Caco-2 (cell line): ENCODE measurements around the gene CRTC2. TPM values are rescaled to one million over a fixed set of nuclear protein-coding genes. Genes with fewer than 3 reads are reported as not detected.

Experiments
- BruUV-seq: library from RNA; stranded (reverse); fragments of 400-500 nt; replicated peaks from 2 replicates; lab custom pipeline; 2021; lab: Mats Ljungman, UMichigan
- CTCF ChIA-PET: fragments of 300-600 bp; sonication (Branson Sonifier 250); formaldehyde crosslinking; loops from one replicate; lab custom pipeline; 2022; ENCODE audit warnings: antibody characterized with exemption; lab: Charles Lee
- POLR2A ChIA-PET: fragments of 300-600 bp; sonication (Branson Sonifier 250); formaldehyde crosslinking; loops from one replicate; lab custom pipeline; 2022; ENCODE audit warnings: antibody characterized with exemption; lab: Charles Lee
- DNase-seq, 2 experiments: peaks; one replicate each; pipeline versions ENCODE4 v3.0.0 to v3.0.0-alpha.2; 2020 to 2022
- H3K27me3 ChIP-seq: replicated peaks from 2 replicates; pipeline ENCODE4 v1.6.0; 2011; ENCODE audit warnings: low read length; ENCODE audit not compliant: control insufficient read depth, insufficient read depth
- H3K36me3 ChIP-seq: 2 replicates; pipeline ENCODE4 v1.5.1; 2011; ENCODE audit warnings: low read length; ENCODE audit not compliant: control insufficient read depth, insufficient read depth
- H3K4me1 ChIP-seq: fragments of 250-450 bp; sonication (Bioruptor Pico); 2 replicates; pipeline ENCODE4 v1.5.1; 2020; ENCODE audit warnings: mild to moderate bottlenecking
- H3K4me3 ChIP-seq: 2 replicates; pipeline ENCODE4 v1.5.1; 2011; ENCODE audit warnings: low read depth, mild to moderate bottlenecking, control low read depth, low read length
- H3K9me3 ChIP-seq: fragments of 250-450 bp; sonication (Bioruptor Pico); 2 replicates; pipeline ENCODE4 v1.5.1; 2020; ENCODE audit warnings: mild to moderate bottlenecking, moderate library complexity
- H3K27ac Mint-ChIP-seq: one replicate; pipeline ENCODE4 v1.8.0; 2022; ENCODE audit warnings: mixed read lengths; ENCODE audit not compliant: unreplicated experiment
- H3K27me3 Mint-ChIP-seq: one replicate; pipeline ENCODE4 v1.8.0; 2022; ENCODE audit warnings: mixed read lengths; ENCODE audit not compliant: insufficient read depth, unreplicated experiment
- H3K36me3 Mint-ChIP-seq: one replicate; pipeline ENCODE4 v1.8.0; 2022; ENCODE audit warnings: mild to moderate bottlenecking, mixed read lengths; ENCODE audit not compliant: insufficient read depth, unreplicated experiment
- H3K4me1 Mint-ChIP-seq: one replicate; pipeline ENCODE4 v1.8.0; 2022; ENCODE audit warnings: low read depth, mixed read lengths; ENCODE audit not compliant: unreplicated experiment
- H3K4me3 Mint-ChIP-seq: one replicate; pipeline ENCODE4 v1.8.0; 2022; ENCODE audit warnings: mild to moderate bottlenecking, moderate library complexity, mixed read lengths; ENCODE audit not compliant: unreplicated experiment
- H3K9me3 Mint-ChIP-seq: one replicate; pipeline ENCODE4 v1.8.0; 2022; ENCODE audit warnings: mixed read lengths; ENCODE audit not compliant: unreplicated experiment
- intact Hi-C: fragments of 100-400 bp; cut with micrococcal nuclease; formaldehyde crosslinking; loops from one replicate; pipeline ENCODE4 v1.10.0; 2022; ENCODE audit not compliant: unreplicated experiment
- total RNA-seq: library from RNA; stranded (reverse); gene quantifications from 2 replicates; pipeline ENCODE4 v1.2.3, GENCODE V29; 2022
- TF ChIP-seq, protein P1 (sequence below), 2 experiments: fragments of 200-600 bp in 1 of 2; IDR thresholded peaks; 1 replicate in 1 of 2; 2 replicates in 1 of 2; pipeline versions ENCODE4 v1.5.1 to v1.8.0; 2011 to 2022; ENCODE audit warnings: antibody characterized with exemption in 1 of 2, control low read depth in 1 of 2, inconsistent platforms in 1 of 2, low read depth in 1 of 2, low read length in 1 of 2, mild to moderate bottlenecking in 1 of 2, moderate library complexity in 1 of 2; ENCODE audit not compliant: insufficient read depth in 1 of 2, severe bottlenecking in 1 of 2, unreplicated experiment in 1 of 2

CRTC2 gene
- total RNA-seq, 1 experiment from 2014 or later: 24.4 TPM

DNA sequence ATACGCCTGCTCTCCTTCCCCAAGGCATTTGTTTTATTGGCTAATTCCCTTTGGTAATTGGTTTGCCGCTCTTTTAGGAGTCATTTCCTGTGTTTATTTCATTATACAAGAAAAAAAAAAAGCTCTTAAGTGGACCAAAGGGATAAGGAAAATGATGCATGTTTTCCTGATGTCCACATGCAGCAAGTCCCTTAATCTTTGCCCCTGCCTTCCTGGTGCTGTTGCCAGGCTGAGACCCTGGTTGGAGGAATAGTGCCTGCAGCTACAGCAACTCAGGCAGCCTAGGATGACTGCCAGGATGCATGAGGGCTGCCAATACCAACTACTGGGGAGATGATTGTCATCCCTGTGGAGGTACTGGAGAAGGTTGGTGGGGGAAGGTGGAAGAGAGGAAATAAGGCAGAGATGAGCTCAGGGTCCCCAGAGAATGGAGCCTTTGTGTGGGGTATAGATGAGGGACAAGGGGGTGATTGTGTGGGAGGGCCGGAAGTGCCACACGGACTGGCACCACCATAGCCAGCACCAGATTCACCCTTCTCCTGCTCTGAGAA is 29.5 kb downstream of the CRTC2 start:
- DNase-seq: peak in 1 of 2 experiments; percentile 10
- no peaks in the 10 kb centered on the region for H3K9me3 Mint-ChIP-seq
- ChIA-PET CTCF (interaction anchor here (0.5 kb wide), 1 partner anchor 120 kb away, joined by 8 read pairs; no protein-coding TSS in a partner anchor), POLR2A (no interaction called here)
- peaks cover 9% of the 10 kb centered on the region for H3K36me3 Mint-ChIP-seq
- BruUV-seq: no TSS peak
- peaks cover 4% of the 10 kb centered on the region for H3K4me1 ChIP-seq
- no peaks in the 10 kb centered on the region; the same call in none of the 2 replicates for H3K36me3 ChIP-seq
- no peak overlapping the region for H3K4me3 ChIP-seq
- H3K9me3 ChIP-seq: no peaks in the 10 kb centered on the region
- intact Hi-C loops: no loop called here
- H3K27me3 ChIP-seq: no peaks in the 10 kb centered on the region
- TF ChIP-seq, protein P1, sequence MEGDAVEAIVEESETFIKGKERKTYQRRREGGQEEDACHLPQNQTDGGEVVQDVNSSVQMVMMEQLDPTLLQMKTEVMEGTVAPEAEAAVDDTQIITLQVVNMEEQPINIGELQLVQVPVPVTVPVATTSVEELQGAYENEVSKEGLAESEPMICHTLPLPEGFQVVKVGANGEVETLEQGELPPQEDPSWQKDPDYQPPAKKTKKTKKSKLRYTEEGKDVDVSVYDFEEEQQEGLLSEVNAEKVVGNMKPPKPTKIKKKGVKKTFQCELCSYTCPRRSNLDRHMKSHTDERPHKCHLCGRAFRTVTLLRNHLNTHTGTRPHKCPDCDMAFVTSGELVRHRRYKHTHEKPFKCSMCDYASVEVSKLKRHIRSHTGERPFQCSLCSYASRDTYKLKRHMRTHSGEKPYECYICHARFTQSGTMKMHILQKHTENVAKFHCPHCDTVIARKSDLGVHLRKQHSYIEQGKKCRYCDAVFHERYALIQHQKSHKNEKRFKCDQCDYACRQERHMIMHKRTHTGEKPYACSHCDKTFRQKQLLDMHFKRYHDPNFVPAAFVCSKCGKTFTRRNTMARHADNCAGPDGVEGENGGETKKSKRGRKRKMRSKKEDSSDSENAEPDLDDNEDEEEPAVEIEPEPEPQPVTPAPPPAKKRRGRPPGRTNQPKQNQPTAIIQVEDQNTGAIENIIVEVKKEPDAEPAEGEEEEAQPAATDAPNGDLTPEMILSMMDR (IDR thresholded peaks at IDR 0.05; ENCODE audit: insufficient read depth in 1 of 2, low read depth in 1 of 2, low read length in 1 of 2, severe bottlenecking in 1 of 2, unreplicated experiment in 1 of 2): no peak
- H3K4me3 Mint-ChIP-seq: no peak overlapping the region
- H3K27me3 Mint-ChIP-seq: no peaks in the 10 kb centered on the region
- H3K27ac Mint-ChIP-seq: peak overlapping the region; percentile 10
- no peaks in the 10 kb centered on the region for H3K4me1 Mint-ChIP-seq

DNA sequence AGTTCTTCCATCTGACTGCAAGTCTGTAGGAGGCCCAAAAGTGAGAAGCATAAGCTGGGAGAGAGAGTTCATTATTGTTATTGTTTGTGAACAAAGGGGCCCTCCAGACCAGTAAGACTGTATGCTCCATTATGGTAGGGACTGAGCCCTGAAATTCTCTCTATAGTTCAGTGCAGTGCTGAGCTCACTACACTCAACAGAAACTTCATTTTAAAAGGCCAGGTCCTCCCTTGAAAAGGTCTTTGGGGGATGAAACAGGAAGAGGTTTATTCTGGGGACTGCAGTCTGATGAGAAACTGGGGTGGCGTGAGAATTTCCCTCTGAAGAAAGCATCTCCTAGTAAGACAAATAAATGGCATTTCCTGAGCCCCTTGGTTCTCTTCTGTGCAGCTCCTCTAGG is 30.2 kb downstream of the CRTC2 start:
- Histone ChIP-seq H3K4me1 (peaks cover 6% of the 10 kb centered on the region), H3K27me3 (no peaks in the 10 kb centered on the region), H3K36me3 (no peaks in the 10 kb centered on the region; the same call in none of the 2 replicates), H3K4me3 (no peak overlapping the region), H3K9me3 (no peaks in the 10 kb centered on the region)
- no peaks in the 10 kb centered on the region for H3K9me3 Mint-ChIP-seq
- no peak overlapping the region for H3K27ac Mint-ChIP-seq
- BruUV-seq: no TSS peak
- H3K27me3 Mint-ChIP-seq: no peaks in the 10 kb centered on the region
- H3K4me1 Mint-ChIP-seq: no peaks in the 10 kb centered on the region
- DNase-seq: no peak
- peaks cover 12% of the 10 kb centered on the region for H3K36me3 Mint-ChIP-seq
- ChIA-PET CTCF (no interaction called here), POLR2A (no interaction called here)
- TF ChIP-seq, protein P1 (IDR thresholded peaks at IDR 0.05; ENCODE audit: insufficient read depth in 1 of 2, low read depth in 1 of 2, low read length in 1 of 2, severe bottlenecking in 1 of 2, unreplicated experiment in 1 of 2): no peak
- intact Hi-C loops: no loop called here
- no peak overlapping the region for H3K4me3 Mint-ChIP-seq

DNA sequence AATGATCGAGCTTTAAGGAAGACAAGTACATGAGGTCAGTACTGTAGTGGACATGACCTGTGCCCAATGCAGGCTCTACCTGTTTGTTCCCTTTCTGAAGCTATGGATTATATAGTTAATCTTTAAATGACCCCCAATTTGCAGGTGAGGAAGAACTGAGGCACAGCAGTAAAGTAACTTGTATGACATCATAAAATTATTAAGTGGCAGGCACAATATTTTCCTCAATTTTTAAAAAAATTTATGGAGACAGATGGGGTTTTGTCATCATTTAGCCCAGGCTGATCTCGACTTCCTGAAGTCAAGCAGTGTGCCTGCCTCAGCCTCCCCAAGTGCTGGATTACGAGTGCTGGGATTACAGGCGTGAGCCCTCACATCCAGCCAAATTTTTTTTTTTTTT is 32.0 kb downstream of the CRTC2 start:
- no peaks in the 10 kb centered on the region for H3K27me3 ChIP-seq
- BruUV-seq: no TSS peak
- DNase-seq: no peak
- CTCF ChIA-PET: no interaction called here
- no peak overlapping the region for H3K4me3 ChIP-seq
- Mint-ChIP-seq H3K27ac (no peak overlapping the region), H3K27me3 (no peaks in the 10 kb centered on the region), H3K36me3 (peaks cover 13% of the 10 kb centered on the region), H3K4me1 (peaks cover 4% of the 10 kb centered on the region), H3K4me3 (no peak overlapping the region), H3K9me3 (no peaks in the 10 kb centered on the region)
- H3K36me3 ChIP-seq: no peaks in the 10 kb centered on the region; the same call in 1 of the 2 replicates
- H3K9me3 ChIP-seq: no peaks in the 10 kb centered on the region
- POLR2A ChIA-PET: no interaction called here
- H3K4me1 ChIP-seq: peaks cover 6% of the 10 kb centered on the region
- intact Hi-C loops: no loop called here
- TF ChIP-seq, protein P1 (IDR thresholded peaks at IDR 0.05; ENCODE audit: insufficient read depth in 1 of 2, low read depth in 1 of 2, low read length in 1 of 2, severe bottlenecking in 1 of 2, unreplicated experiment in 1 of 2): no peak
